H1 (cell line): Measurements from ENCODE around the gene CLDN4. TPM values are rescaled to one million over a fixed set of nuclear protein-coding genes. Genes with fewer than 3 reads are reported as not detected.

ENCODE experiments used
- BACH1 ChIP-seq: IDR thresholded peaks from 2 replicates; pipeline ENCODE4 v1.6.1; 2012; ENCODE audit warnings: low read length, improper control_type of control experiment
- CHD2 ChIP-seq: IDR thresholded peaks from 2 replicates; pipeline ENCODE4 v1.6.1; 2012; ENCODE audit warnings: low read length, improper control_type of control experiment
- CREB1 ChIP-seq: IDR thresholded peaks from 2 replicates; pipeline ENCODE4 v1.6.1; 2012; ENCODE audit warnings: inconsistent platforms
- EZH2 ChIP-seq: fragments of 200-600 bp; sonication (generic); IDR thresholded peaks from 2 replicates; pipeline ENCODE4 v1.7.1; 2012; ENCODE audit warnings: low read depth, mild to moderate bottlenecking, moderate library complexity, low read length, inconsistent platforms; ENCODE audit not compliant: severe bottlenecking
- FOSL1 ChIP-seq: IDR thresholded peaks from 2 replicates; pipeline ENCODE4 v1.6.1; 2011; ENCODE audit warnings: mild to moderate bottlenecking, low read depth, low read length, moderate library complexity; ENCODE audit not compliant: insufficient read depth
- HDAC6 ChIP-seq: IDR thresholded peaks from one replicate; pipeline ENCODE4 v1.7.1; 2012; ENCODE audit warnings: low read depth, mild to moderate bottlenecking, inconsistent platforms, low read length, moderate library complexity
- JUND ChIP-seq: IDR thresholded peaks from 2 replicates; pipeline ENCODE4 v1.6.1; 2011; ENCODE audit warnings: mild to moderate bottlenecking, improper control_type of control experiment, low read length
- KDM4A ChIP-seq: IDR thresholded peaks from one replicate; pipeline ENCODE4 v1.7.1; 2012; ENCODE audit warnings: low read depth, mild to moderate bottlenecking, moderate library complexity, low read length, inconsistent platforms; ENCODE audit not compliant: severe bottlenecking
- KDM5A ChIP-seq: fragments of 200-600 bp; IDR thresholded peaks from 2 replicates; pipeline ENCODE4 v1.7.1; 2012; ENCODE audit warnings: mild to moderate bottlenecking, low read length, inconsistent platforms, mixed read lengths
- NRF1 ChIP-seq: IDR thresholded peaks from 2 replicates; pipeline ENCODE4 v1.6.1; 2011; ENCODE audit warnings: mild to moderate bottlenecking, low read depth, low read length, improper control_type of control experiment
- POU5F1 ChIP-seq: IDR thresholded peaks from 2 replicates; pipeline ENCODE4 v1.6.1; 2011; ENCODE audit warnings: low read depth, mild to moderate bottlenecking, low read length, moderate library complexity
- RXRA ChIP-seq: IDR thresholded peaks from 2 replicates; pipeline ENCODE4 v1.6.1; 2011; ENCODE audit warnings: low read depth, mild to moderate bottlenecking, low read length, moderate library complexity; ENCODE audit not compliant: insufficient read depth
- SIN3A ChIP-seq, 2 experiments: IDR thresholded peaks in 1 of 2; conservative IDR thresholded peaks in 1 of 2; 2 replicates each; pipeline ENCODE4 v1.6.1; 2011 to 2012; ENCODE audit warnings: low read length in 2 of 2, improper control_type of control experiment in 1 of 2, low read depth in 1 of 2, mild to moderate bottlenecking in 1 of 2
- SRF ChIP-seq: IDR thresholded peaks from 2 replicates; pipeline ENCODE4 v1.6.1; 2011; ENCODE audit warnings: mild to moderate bottlenecking, low read depth, low read length, moderate library complexity
- TBP ChIP-seq: IDR thresholded peaks from 2 replicates; pipeline ENCODE4 v1.6.1; 2011; ENCODE audit warnings: low read depth, low read length, improper control_type of control experiment
- ZNF274 ChIP-seq: IDR thresholded peaks from 2 replicates; pipeline ENCODE4 v1.7.0; 2012; ENCODE audit warnings: low read length, borderline replicate concordance; ENCODE audit errors: extremely low read depth
- polyA plus RNA-seq, 7 experiments: library from polyadenylated mRNA; depleted of rRNA in 3 of 7; stranded (reverse) in 5 of 7; unstranded in 2 of 7; fragments of >200 nt in 5 of 7; fragments of 200-250 nt in 2 of 7; gene quantifications; 1 replicate in 5 of 7; 2 replicates in 1 of 7; 4 replicates in 1 of 7; pipeline versions ENCODE4 v1.2.1 to v1.2.3, GENCODE V29; 2011 to 2013; ENCODE audit warnings: missing spikeins in 2 of 7, mixed read lengths in 2 of 7
- total RNA-seq: library from RNA; stranded (reverse); fragmentation: NEBNext Ultra II Directional; extraction: Animal tissue kit (Norgen Biotek cat#: 25700); gene quantifications from 2 replicates; pipeline ENCODE4 v1.2.1, GENCODE V29; 2021
- TF ChIP-seq, protein P1 (sequence below): IDR thresholded peaks from 2 replicates; pipeline ENCODE4 v1.6.1; 2011; ENCODE audit warnings: low read length, improper control_type of control experiment
- TF ChIP-seq, protein P2 (sequence below): IDR thresholded peaks from 2 replicates; pipeline ENCODE4 v1.6.1; 2012; ENCODE audit warnings: inconsistent platforms
- TF ChIP-seq, protein P3 (sequence below): IDR thresholded peaks from 2 replicates; pipeline ENCODE4 v1.6.1; 2012; ENCODE audit warnings: inconsistent platforms
- TF ChIP-seq, protein P4 (sequence below): IDR thresholded peaks from 2 replicates; pipeline ENCODE4 v1.6.1; 2012; ENCODE audit warnings: low read length, inconsistent platforms

Gene CLDN4
- total and polyA plus RNA-seq, 2 of the 8 experiments (the other 6 are each of a cell fraction or from before 2014, with no cell fraction given) = 28.0 to 69.3 TPM

DNA sequence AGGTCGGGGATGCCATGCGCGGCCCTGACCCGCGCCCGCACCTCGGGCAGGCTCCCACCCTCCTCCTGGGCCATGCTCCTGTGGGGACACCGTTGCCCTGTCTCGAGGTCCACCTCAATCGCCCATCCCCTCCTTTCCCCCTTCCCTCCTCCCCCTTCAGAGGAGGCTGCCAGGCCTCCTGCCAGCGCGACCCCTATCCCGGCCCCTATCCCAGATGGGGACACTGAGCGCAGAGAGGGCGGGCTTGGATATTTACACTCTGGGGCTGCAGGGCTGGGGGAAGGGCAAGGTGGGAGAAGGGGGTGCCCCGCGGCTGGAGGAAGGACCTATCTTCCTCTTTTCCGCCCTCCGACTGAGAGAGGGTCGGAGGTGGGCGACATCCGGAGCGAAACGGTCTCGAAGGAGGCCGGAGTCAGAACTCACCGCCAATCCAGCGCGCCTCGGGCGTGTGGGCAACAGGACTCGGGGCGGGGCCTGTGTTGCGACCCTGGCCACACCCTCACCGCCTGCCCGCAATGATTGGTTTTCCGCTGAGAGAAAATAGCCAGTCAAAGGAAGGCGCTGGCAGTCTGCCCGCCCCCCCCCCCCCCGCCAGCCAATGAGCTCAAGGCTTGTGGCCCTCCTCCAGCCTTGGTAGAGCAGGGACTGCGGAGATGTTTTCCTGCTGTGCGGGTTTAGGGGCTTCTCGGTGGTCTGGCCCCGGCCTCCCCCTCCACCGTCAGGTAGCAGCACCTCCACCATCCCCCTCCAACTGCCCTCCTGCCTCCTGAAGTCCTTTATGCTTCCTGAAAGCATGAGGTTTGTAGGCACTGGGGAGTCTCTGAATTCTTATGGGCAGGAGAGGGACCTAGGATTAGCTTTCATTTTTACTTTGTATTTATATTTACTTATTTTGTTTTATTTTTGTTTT lies 11.5 kb downstream of the CLDN4 start, which contains the start of gene METTL27 (continued):
- TF ChIP-seq JUND (no peak), EZH2 (no peak), NRF1 (no peak), SRF (no peak), POU5F1 (no peak), RXRA (no peak), CHD2 (no peak), ZNF274 (no peak), KDM4A (peak; percentile 45), CREB1 (no peak), BACH1 (no peak), KDM5A (no peak), FOSL1 (no peak), SIN3A (conservative IDR thresholded peaks at IDR 0.05 in 1 of 2, IDR thresholded peaks at IDR 0.05 in 1 of 2; ENCODE audit: low read depth in 1 of 2, low read length in 2 of 2) (no peak), TBP (peak; percentile 58; the same call in 1 of the 2 replicates), HDAC6 (no peak)
- TF ChIP-seq, protein P1, sequence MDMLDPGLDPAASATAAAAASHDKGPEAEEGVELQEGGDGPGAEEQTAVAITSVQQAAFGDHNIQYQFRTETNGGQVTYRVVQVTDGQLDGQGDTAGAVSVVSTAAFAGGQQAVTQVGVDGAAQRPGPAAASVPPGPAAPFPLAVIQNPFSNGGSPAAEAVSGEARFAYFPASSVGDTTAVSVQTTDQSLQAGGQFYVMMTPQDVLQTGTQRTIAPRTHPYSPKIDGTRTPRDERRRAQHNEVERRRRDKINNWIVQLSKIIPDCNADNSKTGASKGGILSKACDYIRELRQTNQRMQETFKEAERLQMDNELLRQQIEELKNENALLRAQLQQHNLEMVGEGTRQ = no peak
- TF ChIP-seq, protein P2, sequence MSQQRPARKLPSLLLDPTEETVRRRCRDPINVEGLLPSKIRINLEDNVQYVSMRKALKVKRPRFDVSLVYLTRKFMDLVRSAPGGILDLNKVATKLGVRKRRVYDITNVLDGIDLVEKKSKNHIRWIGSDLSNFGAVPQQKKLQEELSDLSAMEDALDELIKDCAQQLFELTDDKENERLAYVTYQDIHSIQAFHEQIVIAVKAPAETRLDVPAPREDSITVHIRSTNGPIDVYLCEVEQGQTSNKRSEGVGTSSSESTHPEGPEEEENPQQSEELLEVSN = no peak
- TF ChIP-seq, protein P3, sequence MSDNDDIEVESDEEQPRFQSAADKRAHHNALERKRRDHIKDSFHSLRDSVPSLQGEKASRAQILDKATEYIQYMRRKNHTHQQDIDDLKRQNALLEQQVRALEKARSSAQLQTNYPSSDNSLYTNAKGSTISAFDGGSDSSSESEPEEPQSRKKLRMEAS = 0 out of 2 replicates have a peak, but pooled peaks have one; percentile 6
- TF ChIP-seq, protein P4, sequence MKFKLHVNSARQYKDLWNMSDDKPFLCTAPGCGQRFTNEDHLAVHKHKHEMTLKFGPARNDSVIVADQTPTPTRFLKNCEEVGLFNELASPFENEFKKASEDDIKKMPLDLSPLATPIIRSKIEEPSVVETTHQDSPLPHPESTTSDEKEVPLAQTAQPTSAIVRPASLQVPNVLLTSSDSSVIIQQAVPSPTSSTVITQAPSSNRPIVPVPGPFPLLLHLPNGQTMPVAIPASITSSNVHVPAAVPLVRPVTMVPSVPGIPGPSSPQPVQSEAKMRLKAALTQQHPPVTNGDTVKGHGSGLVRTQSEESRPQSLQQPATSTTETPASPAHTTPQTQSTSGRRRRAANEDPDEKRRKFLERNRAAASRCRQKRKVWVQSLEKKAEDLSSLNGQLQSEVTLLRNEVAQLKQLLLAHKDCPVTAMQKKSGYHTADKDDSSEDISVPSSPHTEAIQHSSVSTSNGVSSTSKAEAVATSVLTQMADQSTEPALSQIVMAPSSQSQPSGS = no peak
